Activated T-cell treated with anti-CD3 and anti-CD28 coated beads for 1 hour (primary cell): ENCODE results near the gene CRYGS.
"Not testable (repeated sequence)": the region's sequence is repeated elsewhere in the genome, so short reads cannot be mapped to it uniquely, and the experiment has no call there.

ENCODE experiments used
- DNase-seq: peaks from one replicate; pipeline ENCODE4 v3.0.0-alpha.2; 2020; ENCODE audit warnings: low read depth

Gene CRYGS

DNA sequence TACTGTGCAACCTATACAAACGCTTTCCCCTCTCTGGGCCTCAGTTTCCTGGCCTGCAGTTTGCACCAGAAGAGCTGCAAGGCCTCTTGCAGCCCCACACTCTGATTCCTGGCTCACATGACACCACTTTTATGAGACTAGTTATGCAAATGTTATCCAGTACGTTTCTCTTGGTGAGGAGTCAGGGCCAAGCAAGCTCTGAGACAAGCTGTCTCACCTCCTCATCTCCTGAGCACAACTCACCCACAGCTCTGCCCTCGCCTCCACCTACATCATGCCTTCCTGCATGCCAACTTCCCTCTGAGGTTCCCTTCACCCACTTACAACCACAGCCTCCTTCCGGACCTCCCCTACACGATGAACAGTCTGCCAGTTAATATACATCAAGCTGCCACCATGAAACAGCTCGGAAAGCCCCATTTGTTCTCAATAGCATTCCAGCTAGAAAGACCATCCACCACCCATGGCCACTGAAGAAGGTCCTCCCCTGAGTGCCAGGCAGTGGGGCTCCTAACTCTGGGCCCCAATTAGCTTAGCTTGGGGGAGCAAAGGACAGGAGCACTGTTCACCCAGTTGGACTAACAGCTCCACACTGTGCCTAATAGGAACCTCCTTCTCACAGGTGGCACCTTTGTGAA is 25.0 kb downstream of the CRYGS start:
- DNase-seq = peak; percentile 37

GRCh38 chr3:186517218-186517617 is 27.0 kb downstream of the CRYGS start:
- no peak for DNase-seq

- no peak for DNase-seq
These were observed 27.5 kb downstream of the CRYGS start for GRCh38 chr3:186516646-186517045.

- peak; percentile 7 for DNase-seq
These were observed 29.1 kb downstream of the CRYGS start for GRCh38 chr3:186515125-186515524.

DNA sequence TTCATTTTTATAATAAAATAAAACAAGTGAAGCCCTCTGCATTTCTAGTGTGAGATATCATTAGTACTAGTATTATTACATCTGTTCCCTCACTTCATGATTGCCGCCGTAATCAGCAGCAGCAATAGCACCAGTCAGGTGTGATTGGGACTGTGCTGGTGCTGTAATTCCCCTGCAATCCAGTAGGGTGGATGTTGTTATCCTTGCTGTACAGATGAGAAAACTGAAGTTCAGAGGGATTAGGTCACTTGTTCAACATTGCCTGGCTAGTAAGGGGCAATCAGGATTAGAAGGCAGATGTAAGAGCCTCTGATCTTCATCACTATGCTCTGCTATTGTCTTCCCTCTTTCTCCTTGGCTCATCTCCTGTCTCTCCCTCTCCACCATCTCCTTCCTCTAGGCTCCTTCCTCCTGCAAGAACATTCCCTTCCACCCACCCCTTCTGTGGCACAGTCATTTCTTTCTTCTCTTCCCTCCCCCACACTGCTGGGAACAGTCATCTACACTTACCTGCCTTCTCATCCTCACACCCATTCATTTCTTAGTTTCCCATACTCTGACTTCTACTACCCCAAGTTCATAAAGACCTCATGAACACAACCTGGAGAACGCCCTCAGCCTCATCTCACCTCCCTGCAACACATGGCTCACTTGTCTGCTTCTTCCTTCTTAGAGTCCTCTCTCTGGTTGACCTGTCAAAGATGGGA is 29.7 kb downstream of the CRYGS start:
- no peak for DNase-seq

DNA sequence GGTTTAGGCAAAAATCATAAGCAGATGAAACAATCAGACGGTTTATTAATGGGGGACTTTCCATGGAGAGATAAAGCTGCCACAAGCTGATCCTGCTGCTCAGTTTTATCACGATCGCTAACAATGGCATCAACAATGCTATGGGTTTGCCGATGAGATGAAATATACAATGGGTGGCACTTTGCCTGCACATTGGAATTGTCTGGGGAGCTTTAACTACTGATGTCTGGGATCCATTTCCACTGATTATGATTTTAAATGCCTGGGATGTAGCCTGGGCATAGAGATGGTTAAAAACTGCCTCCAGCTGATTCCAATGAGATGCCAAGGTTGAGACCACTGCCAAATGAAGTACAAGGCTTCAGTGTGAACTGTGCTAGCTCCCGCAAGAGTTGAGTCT is 30.8 kb downstream of the CRYGS start:
- no peak for DNase-seq

- DNase-seq = no peak
These were observed 31.4 kb downstream of the CRYGS start for GRCh38 chr3:186512570-186513302.

DNA sequence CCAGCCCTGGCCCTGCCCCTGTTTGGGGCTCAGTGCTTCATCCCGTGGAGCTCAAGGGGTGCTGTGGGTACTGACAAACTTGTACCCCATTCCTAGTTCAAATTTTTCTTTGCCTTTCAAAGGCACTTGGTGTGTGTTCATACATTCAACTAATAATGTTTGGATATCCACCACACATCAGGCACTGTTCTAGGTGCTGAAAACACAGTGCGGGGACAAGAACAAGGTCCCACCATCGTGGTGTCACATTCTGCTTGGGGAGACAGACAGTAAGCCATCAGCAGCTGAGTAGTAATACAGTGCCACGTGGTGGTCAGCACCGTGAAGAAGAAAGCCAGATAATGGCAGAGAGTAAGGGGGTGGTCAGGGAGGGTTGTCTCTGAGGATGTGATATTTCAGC is 32.5 kb downstream of the CRYGS start:
- DNase-seq = no peak

DNA sequence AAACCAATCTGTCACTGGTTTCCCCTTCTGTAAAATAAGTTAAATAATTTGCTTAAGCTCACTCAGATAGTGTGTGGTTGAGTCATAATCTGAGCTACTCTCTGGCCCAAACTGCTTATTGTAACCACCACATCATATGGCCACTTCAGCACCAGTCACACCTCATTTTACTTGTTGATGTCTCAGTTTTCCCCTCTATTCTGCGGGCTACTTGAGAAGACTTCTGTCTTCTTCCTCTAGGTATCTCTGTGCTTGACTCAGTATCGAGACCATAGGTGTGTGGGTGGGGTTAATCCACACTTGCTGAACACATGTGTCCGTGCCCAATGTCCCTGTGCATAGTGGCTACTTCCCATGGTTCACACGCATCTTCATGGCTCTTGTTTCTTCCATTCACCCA is 32.9 kb downstream of the CRYGS start:
- DNase-seq = no peak

DNA sequence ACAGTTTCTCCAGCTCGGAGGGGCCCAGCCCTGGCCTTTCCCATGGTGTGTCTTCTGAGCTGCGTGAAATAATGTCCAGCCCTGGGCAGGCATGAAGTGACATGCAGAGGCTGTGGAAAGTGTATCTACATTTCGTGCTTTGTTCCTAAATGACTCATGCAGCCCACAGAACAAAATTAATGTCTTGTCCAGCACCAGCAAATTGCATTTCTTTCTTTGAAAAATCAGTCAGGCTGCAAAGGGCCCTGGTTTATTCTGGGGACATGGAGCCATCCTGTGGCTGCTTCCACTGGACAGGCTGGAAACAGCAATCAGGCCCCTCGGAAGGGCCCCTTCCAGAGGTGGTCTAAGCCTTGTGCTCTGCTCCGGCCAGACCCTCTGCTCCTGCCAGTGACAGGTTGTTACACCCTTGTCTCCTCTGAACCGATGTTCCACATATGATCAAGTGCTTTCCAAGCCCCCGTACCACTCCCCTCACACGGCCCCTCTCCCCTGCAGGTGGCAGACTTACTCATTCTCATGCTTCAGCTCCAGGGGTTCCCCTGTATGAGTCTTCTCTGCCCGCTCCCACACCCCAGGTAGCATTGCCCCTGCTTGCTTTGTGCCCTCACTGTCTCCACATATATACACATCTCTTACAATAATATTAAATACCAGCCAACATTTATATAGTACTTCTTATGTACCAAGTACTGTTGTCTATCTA is 33.7 kb downstream of the CRYGS start:
- DNase-seq = no peak

DNA sequence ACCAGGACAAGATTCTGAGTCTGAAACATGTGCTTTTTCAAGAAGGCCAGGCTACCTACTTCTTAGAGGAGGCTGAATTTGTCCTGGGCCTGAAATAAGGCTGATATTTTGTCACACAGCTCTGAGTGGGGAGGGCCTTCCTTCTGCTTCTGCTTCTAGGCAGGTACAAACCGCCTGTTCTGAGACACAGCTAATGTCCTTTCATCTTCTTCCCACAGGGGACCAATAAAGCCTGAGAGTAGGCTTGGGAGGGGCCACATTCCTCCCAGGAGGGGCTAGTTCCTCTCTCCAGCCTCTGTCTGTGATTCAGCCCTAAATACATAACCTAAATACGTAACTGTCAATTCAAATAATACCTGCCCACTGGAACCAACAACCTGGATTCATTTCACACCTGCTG is 34.8 kb downstream of the CRYGS start:
- DNase-seq = no peak

DNA sequence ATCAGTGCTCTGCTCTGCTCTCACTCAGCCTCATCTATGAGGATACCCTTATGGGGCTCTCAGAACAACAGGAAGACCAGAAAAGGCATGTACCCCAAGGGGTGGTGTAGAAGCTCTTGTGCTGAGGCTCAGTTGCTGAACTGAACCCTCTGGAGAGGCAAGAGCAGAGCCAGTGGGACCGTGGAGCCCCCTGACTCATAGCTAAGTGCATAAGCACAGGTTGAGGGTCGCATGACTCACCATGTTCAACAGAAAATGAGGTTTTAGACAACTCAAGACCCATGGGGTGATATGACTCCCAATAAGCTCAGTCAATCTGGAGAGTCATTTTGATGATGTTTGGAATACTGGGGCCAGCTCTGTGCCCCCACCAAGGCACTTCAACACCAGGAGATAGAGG is 37.3 kb downstream of the CRYGS start:
- no peak for DNase-seq

GRCh38 chr3:186506191-186506739 is 37.9 kb downstream of the CRYGS start:
- DNase-seq = no peak

DNA sequence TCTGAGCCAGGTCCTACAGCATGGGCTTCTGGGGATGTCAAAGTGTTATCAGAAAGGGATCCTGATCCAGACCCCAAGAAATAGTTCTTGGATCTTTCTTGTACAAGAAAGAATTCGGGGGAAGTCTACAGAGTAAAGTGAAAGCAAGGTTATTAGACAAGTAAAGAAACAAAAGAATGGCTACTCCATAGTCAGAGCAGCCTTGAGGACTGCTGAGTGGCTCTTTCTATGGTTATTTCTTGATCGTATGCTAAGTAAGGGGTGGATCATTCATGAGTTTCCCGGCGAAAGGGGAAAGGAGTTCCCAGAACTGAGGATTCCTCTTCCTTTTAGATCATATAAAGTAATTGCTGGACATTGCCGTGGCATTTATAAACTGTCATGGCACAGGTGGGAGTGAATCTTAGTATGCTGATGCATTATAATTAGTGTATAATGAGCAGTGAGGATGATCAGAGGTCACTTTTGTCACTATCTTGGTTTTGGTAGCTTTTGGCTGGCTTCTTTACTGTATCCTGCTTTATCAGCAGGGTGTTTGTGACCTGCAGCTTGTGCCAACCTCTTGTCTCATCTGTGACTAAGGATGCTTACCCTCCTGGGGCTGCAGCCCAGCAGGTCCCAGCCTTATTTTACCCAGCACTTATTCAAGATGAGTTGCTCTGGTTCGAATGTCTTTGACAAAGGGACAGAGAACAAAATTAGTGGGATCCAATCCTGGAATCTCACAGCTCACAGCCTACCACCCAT is 41.0 kb downstream of the CRYGS start:
- no peak for DNase-seq

- DNase-seq = no peak
These were observed 41.8 kb downstream of the CRYGS start for GRCh38 chr3:186502138-186502948.

GRCh38 chr3:186499949-186500348 is 44.2 kb downstream of the CRYGS start:
- not testable (repeated sequence) for DNase-seq

DNA sequence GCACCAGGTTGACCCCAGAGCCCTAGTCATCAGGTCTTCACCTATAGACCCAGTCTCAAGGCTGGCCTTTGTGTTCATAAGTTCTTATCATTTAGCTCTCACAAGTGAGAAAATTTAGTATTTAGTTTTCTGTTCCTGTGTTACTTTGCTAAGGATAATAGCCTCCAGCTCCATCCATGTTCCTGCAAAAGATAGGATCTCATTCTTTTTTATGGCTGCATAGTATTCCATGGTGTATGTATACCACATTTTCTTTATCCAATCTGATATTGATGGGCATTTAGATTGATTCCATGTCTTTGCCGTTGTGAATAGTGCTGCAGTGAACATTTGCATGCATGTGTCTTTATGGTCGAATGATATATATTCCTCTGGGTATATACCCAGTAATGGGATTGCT is 46.2 kb downstream of the CRYGS start:
- DNase-seq = not testable (repeated sequence)

DNA sequence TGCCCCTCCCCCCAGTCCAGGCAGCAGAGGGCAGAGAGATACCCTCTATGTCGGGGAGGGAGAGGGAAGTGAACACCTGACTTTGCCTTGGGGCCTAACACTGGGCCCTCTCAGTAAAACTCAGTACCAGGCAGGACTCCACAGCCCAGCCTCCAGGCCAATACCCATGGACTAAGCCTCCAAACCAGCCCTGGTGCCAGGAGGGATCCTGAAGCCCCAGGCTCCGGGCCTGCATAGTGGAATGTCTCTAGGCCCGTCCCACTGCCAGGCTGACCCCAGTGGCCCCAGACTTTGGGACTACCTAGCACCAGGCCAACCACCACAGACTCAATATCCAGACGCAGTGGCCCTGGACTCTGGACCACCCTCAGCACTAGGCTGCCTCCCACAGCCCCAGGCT is 46.6 kb downstream of the CRYGS start:
- DNase-seq = no peak

- DNase-seq = no peak
These were observed 47.5 kb downstream of the CRYGS start for GRCh38 chr3:186496635-186497034.

DNA sequence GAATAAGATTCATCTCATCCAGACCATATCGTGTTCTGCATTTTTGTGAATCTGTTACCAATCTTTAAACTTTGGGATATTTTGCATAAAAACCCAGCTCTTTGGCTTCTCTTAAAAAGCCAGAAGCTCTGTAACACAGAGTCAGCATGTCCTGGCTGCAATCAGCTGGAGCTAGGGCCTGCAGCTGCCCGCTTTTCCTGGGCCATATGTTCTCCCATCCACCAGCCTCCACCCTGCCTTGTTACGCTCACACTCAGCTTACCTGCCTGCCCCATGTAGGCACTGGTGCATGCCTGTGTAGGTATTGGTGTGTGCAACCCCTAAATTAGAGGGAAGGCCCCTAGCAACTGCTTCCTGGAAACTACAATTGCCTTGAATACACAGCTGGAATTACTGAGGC is 48.2 kb downstream of the CRYGS start:
- DNase-seq = no peak
